ENCODE measurements around the gene ECM2. TPM values are rescaled to one million over a fixed set of nuclear protein-coding genes. Genes with fewer than 3 reads are reported as not detected.

Gene ECM2
- total RNA-seq, 1 donor from 2014 or later = not detected

GRCh38 chr9:92484563-92484962 lies 51.2 kb downstream of the ECM2 start:
- Mint-ChIP-seq H3K4me1 (ENCODE audit: low read depth) (peaks cover 12% of the 10 kb centered on the region), H3K36me3 (ENCODE audit: low read depth) (peaks cover 1% of the 10 kb centered on the region)

GRCh38 chr9:92483627-92484545 lies 51.9 kb downstream of the ECM2 start:
- H3K4me1 Mint-ChIP-seq (ENCODE audit: low read depth) = peaks cover 12% of the 10 kb centered on the region
- no peak overlapping the region for H3K27ac Mint-ChIP-seq
- DNase-seq (ENCODE audit: low spot score) = no peak
- no peaks in the 10 kb centered on the region for H3K9me3 Mint-ChIP-seq
- H3K36me3 Mint-ChIP-seq (ENCODE audit: low read depth) = peaks cover 1% of the 10 kb centered on the region
- no peak overlapping the region for H3K4me3 Mint-ChIP-seq
- H3K27me3 Mint-ChIP-seq (ENCODE audit: insufficient read depth) = no peaks in the 10 kb centered on the region
- intact Hi-C loops (cut with micrococcal nuclease) = no loop called here

More at GRCh38 chr9:92484563-92484962, 51.2 kb downstream of the ECM2 start:
- Mint-ChIP-seq H3K9me3 (no peaks in the 10 kb centered on the region), H3K27ac (no peak overlapping the region), H3K27me3 (ENCODE audit: insufficient read depth) (no peaks in the 10 kb centered on the region), H3K4me3 (no peak overlapping the region)
- DNase-seq (ENCODE audit: low spot score) = no peak
- intact Hi-C loops (cut with micrococcal nuclease) = no loop called here

GRCh38 chr9:92482805-92483204 lies 53.0 kb downstream of the ECM2 start:
- H3K4me3 Mint-ChIP-seq = no peak overlapping the region
- intact Hi-C loops (cut with micrococcal nuclease) = no loop called here

DNA sequence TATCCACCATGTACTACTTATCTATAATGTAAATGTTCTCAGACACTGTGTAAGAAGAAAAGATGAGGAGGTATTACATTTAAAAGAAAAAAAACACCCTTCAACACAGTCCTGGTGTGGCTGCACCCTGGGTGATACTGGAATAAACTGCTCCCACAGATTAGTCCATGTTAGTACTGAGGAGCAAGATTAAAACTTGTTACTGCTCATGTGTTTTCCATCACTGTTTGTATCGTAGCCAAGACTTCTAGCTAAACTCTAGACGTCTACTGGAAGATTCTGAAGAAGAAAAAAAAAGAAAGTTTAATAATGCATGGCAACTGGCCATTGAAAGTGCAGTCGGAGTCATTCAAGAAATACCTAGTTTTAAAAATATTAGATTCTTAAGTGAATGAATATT lies 53.5 kb downstream of the ECM2 start, which contains the start of gene ASPN:
ASPN (minus strand) TSS at position 178 of the 400 bp plus-strand sequence.
- H3K36me3 Mint-ChIP-seq (ENCODE audit: low read depth) = peaks cover 1% of the 10 kb centered on the region
- no peaks in the 10 kb centered on the region for H3K27me3 Mint-ChIP-seq (ENCODE audit: insufficient read depth)
- no peaks in the 10 kb centered on the region for H3K9me3 Mint-ChIP-seq
- H3K4me3 Mint-ChIP-seq = no peak within 1 kb of the TSS
- intact Hi-C loops (cut with micrococcal nuclease) = no loop called here
- H3K27ac Mint-ChIP-seq = peak within 1 kb of the TSS; percentile 72
- peaks cover 12% of the 10 kb centered on the region for H3K4me1 Mint-ChIP-seq (ENCODE audit: low read depth)
- no peak for DNase-seq (ENCODE audit: low spot score)

More at GRCh38 chr9:92482805-92483204, 53.0 kb downstream of the ECM2 start:
- no peak for DNase-seq (ENCODE audit: low spot score)
- Mint-ChIP-seq H3K27ac (no peak overlapping the region), H3K27me3 (ENCODE audit: insufficient read depth) (no peaks in the 10 kb centered on the region), H3K4me1 (ENCODE audit: low read depth) (peaks cover 12% of the 10 kb centered on the region), H3K9me3 (no peaks in the 10 kb centered on the region), H3K36me3 (ENCODE audit: low read depth) (peaks cover 1% of the 10 kb centered on the region)

DNA sequence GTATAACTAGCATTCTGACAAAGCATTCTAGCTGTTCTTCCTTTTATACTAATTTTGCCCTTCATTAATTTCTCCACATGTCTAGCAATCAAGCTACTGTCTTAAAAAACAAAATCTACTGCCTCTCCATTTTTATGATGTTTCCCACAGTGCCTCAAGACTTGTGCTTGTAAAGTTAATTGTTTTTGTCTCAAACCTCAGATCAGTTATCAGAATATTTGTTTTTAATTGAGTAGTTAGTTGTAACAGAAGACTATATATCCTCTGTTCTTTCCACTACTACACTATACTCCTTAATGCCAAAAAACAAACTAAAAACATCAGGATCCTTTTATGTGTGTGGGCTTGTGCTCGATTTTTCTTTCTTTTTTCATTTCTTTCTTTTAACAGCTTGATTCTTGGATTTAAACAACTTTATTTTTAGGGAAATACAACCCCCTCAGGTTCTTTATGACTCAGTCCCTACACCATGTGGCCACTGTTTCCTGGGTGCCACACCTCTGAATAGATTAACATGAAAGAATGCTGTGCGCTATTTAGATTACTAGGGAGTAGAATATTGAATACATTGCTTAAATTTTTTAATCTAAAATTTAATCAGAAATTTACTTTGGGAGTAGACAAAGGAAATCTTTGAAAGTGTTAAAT lies 54.7 kb downstream of the ECM2 start:
- Mint-ChIP-seq H3K27me3 (ENCODE audit: insufficient read depth) (no peaks in the 10 kb centered on the region), H3K36me3 (ENCODE audit: low read depth) (peaks cover 1% of the 10 kb centered on the region), H3K4me1 (ENCODE audit: low read depth) (peaks cover 12% of the 10 kb centered on the region), H3K9me3 (no peaks in the 10 kb centered on the region), H3K27ac (peak overlapping the region; percentile 72), H3K4me3 (peak overlapping the region; percentile 29)
- intact Hi-C loops (cut with micrococcal nuclease) = no loop called here
- DNase-seq (ENCODE audit: low spot score) = no peak

- no peak for DNase-seq (ENCODE audit: low spot score)
- Mint-ChIP-seq H3K4me1 (ENCODE audit: low read depth) (peaks cover 12% of the 10 kb centered on the region), H3K27ac (no peak overlapping the region), H3K36me3 (ENCODE audit: low read depth) (peaks cover 1% of the 10 kb centered on the region), H3K9me3 (no peaks in the 10 kb centered on the region), H3K4me3 (no peak overlapping the region), H3K27me3 (ENCODE audit: insufficient read depth) (no peaks in the 10 kb centered on the region)
- intact Hi-C loops (cut with micrococcal nuclease) = no loop called here
Observed at GRCh38 chr9:92480291-92480771, 55.5 kb downstream of the ECM2 start.

- Mint-ChIP-seq H3K36me3 (ENCODE audit: low read depth) (peaks cover 1% of the 10 kb centered on the region), H3K4me1 (ENCODE audit: low read depth) (peaks cover 12% of the 10 kb centered on the region), H3K27ac (no peak overlapping the region), H3K9me3 (no peaks in the 10 kb centered on the region), H3K4me3 (no peak overlapping the region), H3K27me3 (ENCODE audit: insufficient read depth) (no peaks in the 10 kb centered on the region)
- DNase-seq (ENCODE audit: low spot score) = no peak
- intact Hi-C loops (cut with micrococcal nuclease) = no loop called here
Observed at GRCh38 chr9:92479346-92479745, 56.4 kb downstream of the ECM2 start.

DNA sequence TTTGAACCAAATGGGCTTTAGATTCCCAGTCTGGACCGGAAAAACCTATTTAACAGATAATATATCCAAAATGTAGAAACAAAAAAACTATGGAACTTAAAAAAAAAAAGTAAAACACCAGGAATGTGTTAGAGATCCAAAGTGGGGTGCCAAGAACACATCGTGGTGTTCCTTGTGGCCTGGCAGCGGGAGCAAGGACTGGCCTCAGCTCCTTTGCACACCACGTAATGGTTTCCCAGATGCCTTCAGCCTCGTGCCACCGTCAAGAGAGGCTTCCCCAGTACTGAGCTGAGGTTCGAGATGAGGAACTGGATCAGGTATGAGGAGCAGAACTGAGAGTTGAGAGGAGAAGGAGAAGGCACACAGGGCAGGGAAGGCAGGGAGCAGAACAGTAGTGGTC lies 57.0 kb downstream of the ECM2 start:
- Mint-ChIP-seq H3K27me3 (ENCODE audit: insufficient read depth) (no peaks in the 10 kb centered on the region), H3K4me3 (no peak overlapping the region), H3K9me3 (no peaks in the 10 kb centered on the region), H3K36me3 (ENCODE audit: low read depth) (peaks cover 1% of the 10 kb centered on the region), H3K4me1 (ENCODE audit: low read depth) (peaks cover 12% of the 10 kb centered on the region), H3K27ac (no peak overlapping the region)
- DNase-seq (ENCODE audit: low spot score) = no peak
- intact Hi-C loops (cut with micrococcal nuclease) = no loop called here

DNA sequence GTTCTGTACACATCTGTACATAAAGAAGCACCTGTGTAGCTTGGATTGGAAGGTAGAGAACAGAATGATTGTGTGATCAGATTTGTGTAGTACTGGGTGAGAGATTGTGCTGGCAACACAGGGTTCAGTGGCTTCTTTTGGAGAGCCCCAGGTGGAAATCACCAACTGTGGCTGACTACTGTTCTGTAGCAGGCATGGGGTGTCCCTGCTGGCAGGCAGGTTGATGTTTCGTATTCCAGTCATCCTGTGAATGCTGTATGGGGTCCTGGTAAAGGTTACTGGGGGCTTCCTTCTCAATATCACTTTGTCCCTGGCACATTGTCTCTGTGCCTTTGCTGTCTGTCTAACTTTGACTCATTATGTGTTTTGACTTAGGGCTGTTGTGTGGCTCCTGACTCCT lies 58.8 kb downstream of the ECM2 start:
- Mint-ChIP-seq H3K4me1 (ENCODE audit: low read depth) (peaks cover 12% of the 10 kb centered on the region), H3K36me3 (ENCODE audit: low read depth) (peaks cover 1% of the 10 kb centered on the region), H3K27me3 (ENCODE audit: insufficient read depth) (no peaks in the 10 kb centered on the region), H3K27ac (no peak overlapping the region), H3K4me3 (no peak overlapping the region), H3K9me3 (no peaks in the 10 kb centered on the region)
- DNase-seq (ENCODE audit: low spot score) = no peak
- intact Hi-C loops (cut with micrococcal nuclease) = no loop called here

GRCh38 chr9:92474587-92474986 lies 61.2 kb downstream of the ECM2 start:
- H3K9me3 Mint-ChIP-seq = no peaks in the 10 kb centered on the region
- no peak for DNase-seq (ENCODE audit: low spot score)
- no peak overlapping the region for H3K27ac Mint-ChIP-seq
- H3K36me3 Mint-ChIP-seq (ENCODE audit: low read depth) = no peaks in the 10 kb centered on the region
- no peaks in the 10 kb centered on the region for H3K4me1 Mint-ChIP-seq (ENCODE audit: low read depth)
- intact Hi-C loops (cut with micrococcal nuclease) = no loop called here
- H3K27me3 Mint-ChIP-seq (ENCODE audit: insufficient read depth) = no peaks in the 10 kb centered on the region
- no peak overlapping the region for H3K4me3 Mint-ChIP-seq

DNA sequence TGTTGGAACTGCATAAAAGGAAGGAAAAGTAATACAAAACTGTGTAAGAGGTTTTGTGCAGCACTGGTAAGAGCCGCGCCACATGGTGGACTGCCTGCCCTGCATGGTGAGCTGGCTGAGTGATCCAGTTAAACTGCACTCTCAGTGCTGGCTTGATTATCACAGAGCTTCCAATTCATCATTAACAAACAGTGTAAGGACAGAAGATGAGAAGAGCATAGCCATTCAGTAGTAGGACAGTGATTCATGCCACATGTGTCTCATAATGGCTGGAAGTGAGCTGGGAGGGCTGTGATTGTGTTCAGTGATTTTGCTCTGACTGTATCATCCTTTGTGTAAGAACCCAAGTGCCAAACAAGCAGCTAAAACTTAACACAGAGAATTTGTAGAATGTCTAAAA lies 67.6 kb downstream of the ECM2 start:
- no peaks in the 10 kb centered on the region for H3K36me3 Mint-ChIP-seq (ENCODE audit: low read depth)
- DNase-seq (ENCODE audit: low spot score) = no peak
- H3K4me1 Mint-ChIP-seq (ENCODE audit: low read depth) = no peaks in the 10 kb centered on the region
- intact Hi-C loops (cut with micrococcal nuclease) = no loop called here
- no peaks in the 10 kb centered on the region for H3K9me3 Mint-ChIP-seq
- H3K27me3 Mint-ChIP-seq (ENCODE audit: insufficient read depth) = peaks cover 2% of the 10 kb centered on the region
- no peak overlapping the region for H3K4me3 Mint-ChIP-seq
- no peak overlapping the region for H3K27ac Mint-ChIP-seq

- H3K4me1 Mint-ChIP-seq (ENCODE audit: low read depth) = no peaks in the 10 kb centered on the region
- H3K9me3 Mint-ChIP-seq = no peaks in the 10 kb centered on the region
- intact Hi-C loops (cut with micrococcal nuclease) = no loop called here
- peaks cover 2% of the 10 kb centered on the region for H3K27me3 Mint-ChIP-seq (ENCODE audit: insufficient read depth)
- H3K36me3 Mint-ChIP-seq (ENCODE audit: low read depth) = no peaks in the 10 kb centered on the region
- H3K4me3 Mint-ChIP-seq = no peak overlapping the region
- no peak for DNase-seq (ENCODE audit: low spot score)
- no peak overlapping the region for H3K27ac Mint-ChIP-seq
Observed at GRCh38 chr9:92467511-92467910, 68.3 kb downstream of the ECM2 start.

GRCh38 chr9:92467041-92467440 lies 68.7 kb downstream of the ECM2 start:
- DNase-seq (ENCODE audit: low spot score) = no peak
- Mint-ChIP-seq H3K4me3 (no peak overlapping the region), H3K4me1 (ENCODE audit: low read depth) (no peaks in the 10 kb centered on the region), H3K27ac (no peak overlapping the region), H3K36me3 (ENCODE audit: low read depth) (no peaks in the 10 kb centered on the region), H3K9me3 (no peaks in the 10 kb centered on the region), H3K27me3 (ENCODE audit: insufficient read depth) (peaks cover 2% of the 10 kb centered on the region)
- intact Hi-C loops (cut with micrococcal nuclease) = no loop called here
